Mammary epithelial cell (primary cell): ENCODE data around the gene USF3.

Experiments
- EZH2 ChIP-seq: IDR thresholded peaks from 2 replicates; pipeline ENCODE4 v1.6.1; 2012; ENCODE audit warnings: low read length, inconsistent platforms, borderline replicate concordance
- TF ChIP-seq, protein P1 (sequence below), 2 donors: IDR thresholded peaks in 1 of 2; conservative IDR thresholded peaks in 1 of 2; 2 replicates each; pipeline ENCODE4 v1.5.1; 2011 to 2012; ENCODE audit warnings: inconsistent platforms in 2 of 2, low read length in 2 of 2, mild to moderate bottlenecking in 2 of 2, control low read depth in 1 of 2, low read depth in 1 of 2; ENCODE audit not compliant: insufficient read depth in 1 of 2; ENCODE audit errors: extremely low read depth in 1 of 2

GRCh38 chr3:113707835-113708234 is 11.4 kb upstream of the USF3 start:
- TF ChIP-seq, protein P1, sequence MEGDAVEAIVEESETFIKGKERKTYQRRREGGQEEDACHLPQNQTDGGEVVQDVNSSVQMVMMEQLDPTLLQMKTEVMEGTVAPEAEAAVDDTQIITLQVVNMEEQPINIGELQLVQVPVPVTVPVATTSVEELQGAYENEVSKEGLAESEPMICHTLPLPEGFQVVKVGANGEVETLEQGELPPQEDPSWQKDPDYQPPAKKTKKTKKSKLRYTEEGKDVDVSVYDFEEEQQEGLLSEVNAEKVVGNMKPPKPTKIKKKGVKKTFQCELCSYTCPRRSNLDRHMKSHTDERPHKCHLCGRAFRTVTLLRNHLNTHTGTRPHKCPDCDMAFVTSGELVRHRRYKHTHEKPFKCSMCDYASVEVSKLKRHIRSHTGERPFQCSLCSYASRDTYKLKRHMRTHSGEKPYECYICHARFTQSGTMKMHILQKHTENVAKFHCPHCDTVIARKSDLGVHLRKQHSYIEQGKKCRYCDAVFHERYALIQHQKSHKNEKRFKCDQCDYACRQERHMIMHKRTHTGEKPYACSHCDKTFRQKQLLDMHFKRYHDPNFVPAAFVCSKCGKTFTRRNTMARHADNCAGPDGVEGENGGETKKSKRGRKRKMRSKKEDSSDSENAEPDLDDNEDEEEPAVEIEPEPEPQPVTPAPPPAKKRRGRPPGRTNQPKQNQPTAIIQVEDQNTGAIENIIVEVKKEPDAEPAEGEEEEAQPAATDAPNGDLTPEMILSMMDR (conservative IDR thresholded peaks at IDR 0.05 in 1 of 2, IDR thresholded peaks at IDR 0.05 in 1 of 2; ENCODE audit: extremely low read depth in 1 of 2, insufficient read depth in 1 of 2, low read depth in 1 of 2, low read length in 2 of 2): no peak
- TF ChIP-seq EZH2: no peak
